Suprapubic skin (tissue), 4 donors: ENCODE measurements around the gene ARL2. TPM values are rescaled to one million over a fixed set of nuclear protein-coding genes. Genes with fewer than 3 reads are reported as not detected.
A peak's percentile ranks its signal among the peaks of the same experiment; 100 is the strongest.

Experiments
- DNase-seq, 2 donors: peaks; one replicate each; pipeline ENCODE4 v3.0.0-alpha.2; 2019; ENCODE audit warnings: low spot score in 2 of 2
- H3K27ac ChIP-seq: fragments of 200-600 bp; sonication (generic); one replicate; pipeline ENCODE4 v1.5.1; 2019
- H3K27me3 ChIP-seq: fragments of 200-600 bp; sonication (generic); one replicate; pipeline ENCODE4 v1.5.1; 2019
- H3K36me3 ChIP-seq: fragments of 200-600 bp; sonication (generic); one replicate; pipeline ENCODE4 v1.5.1; 2019
- H3K4me1 ChIP-seq: fragments of 200-600 bp; sonication (generic); one replicate; pipeline ENCODE4 v1.5.1; 2019
- H3K4me3 ChIP-seq: fragments of 200-600 bp; sonication (generic); one replicate; pipeline ENCODE4 v1.5.1; 2019; ENCODE audit warnings: mild to moderate bottlenecking
- H3K9me3 ChIP-seq: fragments of 200-600 bp; sonication (generic); one replicate; pipeline ENCODE4 v1.5.1; 2019
- EP300 ChIP-seq: sonication (generic); formaldehyde crosslinking; IDR thresholded peaks from one replicate; pipeline ENCODE4 v1.6.1; 2017; ENCODE audit warnings: antibody characterized with exemption
- POLR2A ChIP-seq, 2 donors: fragments of 450-650 bp; IDR thresholded peaks; one replicate each; pipeline ENCODE4 v1.6.1; 2017; ENCODE audit warnings: antibody characterized with exemption in 2 of 2, mild to moderate bottlenecking in 2 of 2, moderate library complexity in 2 of 2
- POLR2AphosphoS5 ChIP-seq, 3 donors: sonication (generic); formaldehyde crosslinking; IDR thresholded peaks; one replicate each; pipeline ENCODE4 v1.6.1; 2017; ENCODE audit warnings: antibody characterized with exemption in 3 of 3
- WGBS: methylation state at CpG from one replicate; pipeline ENCODE4 v1.1.5; 2018; 5-methylcytosine and 5-hydroxymethylcytosine counted together
- total RNA-seq, 4 donors: library from RNA; depleted of rRNA; stranded (reverse); fragments of >200 nt; gene quantifications; one replicate each; pipeline ENCODE4 v1.1.0, GENCODE V29; 2016
- TF ChIP-seq, protein P1 (sequence below), 2 donors: fragments of 200-600 bp in 1 of 2; fragments of 450-650 bp in 1 of 2; sonication (generic) in 1 of 2; IDR thresholded peaks; one replicate each; pipeline ENCODE4 v1.5.1; 2016 to 2019; ENCODE audit warnings: antibody characterized with exemption in 2 of 2, mild to moderate bottlenecking in 1 of 2, moderate library complexity in 1 of 2

ARL2 gene
- total RNA-seq, 4 donors from 2014 or later = 67.8 to 91.3 (median 87.8) TPM

DNA sequence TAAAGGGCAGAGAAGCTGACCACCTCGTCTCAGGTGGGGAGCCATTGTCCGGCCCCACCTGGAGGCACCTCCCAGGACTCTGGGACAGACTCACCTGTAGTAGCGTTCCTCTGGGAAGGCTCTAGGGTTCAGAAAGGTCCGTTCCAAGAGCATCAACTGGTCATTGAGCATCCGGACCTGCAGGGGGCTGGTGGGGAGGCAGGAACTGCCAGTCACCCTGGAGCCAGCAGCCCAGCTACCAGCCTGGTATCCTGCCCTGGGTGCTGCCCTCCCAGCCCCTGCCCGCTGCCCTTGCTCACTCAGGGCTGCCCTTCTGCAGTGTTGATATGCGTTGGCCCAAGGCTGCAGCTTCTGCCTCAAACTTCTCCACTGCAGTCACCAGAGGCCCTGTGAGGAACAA, 31.8 kb downstream of the ARL2 start:
- no peaks in the 10 kb centered on the region for H3K9me3 ChIP-seq
- no peak overlapping the region for H3K4me3 ChIP-seq
- WGBS = 93% methylated on average over 5 of the region's 7 CpGs
- no peak for DNase-seq
- no peak overlapping the region for H3K27ac ChIP-seq
- H3K4me1 ChIP-seq = peaks cover 40% of the 10 kb centered on the region
- no peaks in the 10 kb centered on the region for H3K27me3 ChIP-seq
- TF ChIP-seq EP300 (no peak), POLR2A (IDR thresholded peaks at IDR 0.05) (no peak), POLR2AphosphoS5 (IDR thresholded peaks at IDR 0.05) (no peak)
- TF ChIP-seq, protein P1, sequence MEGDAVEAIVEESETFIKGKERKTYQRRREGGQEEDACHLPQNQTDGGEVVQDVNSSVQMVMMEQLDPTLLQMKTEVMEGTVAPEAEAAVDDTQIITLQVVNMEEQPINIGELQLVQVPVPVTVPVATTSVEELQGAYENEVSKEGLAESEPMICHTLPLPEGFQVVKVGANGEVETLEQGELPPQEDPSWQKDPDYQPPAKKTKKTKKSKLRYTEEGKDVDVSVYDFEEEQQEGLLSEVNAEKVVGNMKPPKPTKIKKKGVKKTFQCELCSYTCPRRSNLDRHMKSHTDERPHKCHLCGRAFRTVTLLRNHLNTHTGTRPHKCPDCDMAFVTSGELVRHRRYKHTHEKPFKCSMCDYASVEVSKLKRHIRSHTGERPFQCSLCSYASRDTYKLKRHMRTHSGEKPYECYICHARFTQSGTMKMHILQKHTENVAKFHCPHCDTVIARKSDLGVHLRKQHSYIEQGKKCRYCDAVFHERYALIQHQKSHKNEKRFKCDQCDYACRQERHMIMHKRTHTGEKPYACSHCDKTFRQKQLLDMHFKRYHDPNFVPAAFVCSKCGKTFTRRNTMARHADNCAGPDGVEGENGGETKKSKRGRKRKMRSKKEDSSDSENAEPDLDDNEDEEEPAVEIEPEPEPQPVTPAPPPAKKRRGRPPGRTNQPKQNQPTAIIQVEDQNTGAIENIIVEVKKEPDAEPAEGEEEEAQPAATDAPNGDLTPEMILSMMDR (IDR thresholded peaks at IDR 0.05) = no peak
- H3K36me3 ChIP-seq = peaks cover 8% of the 10 kb centered on the region

- peak overlapping the region; percentile 59 for H3K4me3 ChIP-seq
- TF ChIP-seq, protein P1 (IDR thresholded peaks at IDR 0.05) = no peak
- TF ChIP-seq POLR2AphosphoS5 (IDR thresholded peaks at IDR 0.05) (no peak), POLR2A (IDR thresholded peaks at IDR 0.05) (no peak)
- no peak overlapping the region for H3K27ac ChIP-seq
- 16% methylated on average over 45 of the region's 56 CpGs for WGBS
- no peaks in the 10 kb centered on the region for H3K27me3 ChIP-seq
- DNase-seq = no peak
- peaks cover 26% of the 10 kb centered on the region for H3K4me1 ChIP-seq
- peaks cover 8% of the 10 kb centered on the region for H3K36me3 ChIP-seq
- no peaks in the 10 kb centered on the region for H3K9me3 ChIP-seq
Measured at GRCh38 chr11:65047581-65048422, 33.8 kb downstream of the ARL2 start.

DNA sequence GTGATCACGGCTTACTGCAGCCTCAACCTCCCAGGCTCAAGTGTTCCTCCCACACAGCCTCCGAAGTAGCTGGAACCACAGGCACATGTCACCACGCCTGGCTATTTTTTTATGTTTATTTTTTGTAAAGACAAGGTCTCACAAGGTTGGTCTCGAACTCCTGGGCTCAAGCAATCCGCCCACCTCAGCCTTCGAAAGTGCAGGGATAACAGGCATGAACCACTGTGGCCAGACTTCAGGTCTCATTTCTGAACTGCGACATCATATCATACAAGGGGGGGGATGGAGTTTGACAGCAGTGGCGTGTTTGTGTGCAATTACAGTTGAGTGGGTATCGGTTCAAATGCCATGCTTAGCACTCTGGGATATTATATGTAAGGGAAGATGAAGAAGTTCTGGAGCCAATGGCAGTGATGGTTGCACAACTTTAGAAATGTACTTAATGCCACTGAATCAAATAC, 37.5 kb downstream of the ARL2 start:
- TF ChIP-seq EP300 (no peak), POLR2A (IDR thresholded peaks at IDR 0.05) (no peak), POLR2AphosphoS5 (IDR thresholded peaks at IDR 0.05) (no peak)
- TF ChIP-seq, protein P1 (IDR thresholded peaks at IDR 0.05) = no peak
- H3K36me3 ChIP-seq = no peaks in the 10 kb centered on the region
- no peaks in the 10 kb centered on the region for H3K27me3 ChIP-seq
- H3K27ac ChIP-seq = no peak overlapping the region
- 88% methylated on average over 9 of the region's 9 CpGs for WGBS
- no peak for DNase-seq
- H3K4me3 ChIP-seq = no peak overlapping the region
- peaks cover 17% of the 10 kb centered on the region for H3K4me1 ChIP-seq
- H3K9me3 ChIP-seq = no peaks in the 10 kb centered on the region

DNA sequence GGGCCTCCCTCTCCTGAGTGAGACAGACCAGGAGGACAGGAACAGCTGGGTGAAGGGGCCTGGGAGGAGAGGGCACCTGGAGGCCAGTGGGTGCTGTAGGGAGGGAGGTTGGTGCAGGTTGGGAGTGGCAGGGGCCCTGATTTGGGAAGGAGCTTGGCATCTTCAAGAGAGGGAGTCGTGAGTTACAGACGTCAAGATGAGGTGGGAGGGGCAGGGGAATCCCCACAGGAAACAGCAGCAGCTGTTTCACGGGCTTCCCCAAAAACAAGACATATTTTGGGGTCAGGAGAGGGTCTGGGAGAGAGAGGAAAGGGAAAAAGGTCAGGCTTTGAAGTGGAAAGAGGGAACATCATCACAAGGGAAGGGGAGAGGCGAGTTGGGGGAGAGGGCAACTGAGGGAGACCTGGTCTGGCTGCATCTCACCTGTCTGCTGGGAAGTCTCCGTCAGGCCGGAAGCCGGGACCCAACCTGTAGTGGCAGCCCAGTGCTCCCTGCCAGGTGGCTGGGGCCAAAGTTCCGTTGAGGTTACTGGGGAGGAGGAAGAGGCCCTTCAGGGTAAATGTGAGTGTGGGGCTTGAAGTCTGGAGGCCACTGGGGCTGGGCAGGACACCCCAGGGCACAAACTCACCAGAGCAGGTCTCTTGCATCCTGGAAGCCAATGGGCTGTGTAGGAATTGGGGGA, 40.0 kb downstream of the ARL2 start:
- Histone ChIP-seq H3K4me1 (no peaks in the 10 kb centered on the region), H3K9me3 (no peaks in the 10 kb centered on the region), H3K4me3 (no peak overlapping the region), H3K27me3 (no peaks in the 10 kb centered on the region), H3K27ac (no peak overlapping the region), H3K36me3 (no peaks in the 10 kb centered on the region)
- no peak for DNase-seq
- 52% methylated on average over 8 of the region's 8 CpGs for WGBS
- TF ChIP-seq POLR2A (IDR thresholded peaks at IDR 0.05) = no peak
- TF ChIP-seq EP300 = no peak
- TF ChIP-seq POLR2AphosphoS5 (IDR thresholded peaks at IDR 0.05) = no peak
- TF ChIP-seq, protein P1 (IDR thresholded peaks at IDR 0.05) = no peak

DNA sequence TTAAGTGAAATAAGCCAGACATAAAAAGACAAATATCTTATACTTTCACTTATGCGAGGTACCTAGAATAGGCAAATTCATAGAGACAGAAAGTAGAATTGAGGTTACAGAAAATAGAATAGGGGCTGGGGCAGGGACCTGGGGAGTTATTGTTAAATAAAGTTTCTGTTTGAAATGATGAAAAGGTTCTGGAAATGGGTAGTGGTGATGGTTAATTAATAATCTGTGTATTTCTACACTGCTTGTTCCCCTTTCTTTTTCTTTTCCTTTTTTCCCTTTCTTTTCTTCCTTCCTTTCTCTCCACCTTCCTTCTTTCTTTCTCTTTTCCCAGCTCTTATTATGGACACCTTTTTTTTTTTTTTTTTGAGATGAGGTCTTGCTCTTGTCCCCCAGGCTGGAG, 41.6 kb downstream of the ARL2 start:
- Histone ChIP-seq H3K9me3 (no peaks in the 10 kb centered on the region), H3K27ac (no peak overlapping the region), H3K27me3 (no peaks in the 10 kb centered on the region), H3K4me1 (no peaks in the 10 kb centered on the region), H3K36me3 (no peaks in the 10 kb centered on the region), H3K4me3 (no peak overlapping the region)
- 84% methylated on average over 1 of the region's 1 CpG for WGBS
- TF ChIP-seq EP300 = no peak
- TF ChIP-seq POLR2A (IDR thresholded peaks at IDR 0.05) = no peak
- TF ChIP-seq POLR2AphosphoS5 (IDR thresholded peaks at IDR 0.05) = no peak
- TF ChIP-seq, protein P1 (IDR thresholded peaks at IDR 0.05) = no peak
- no peak for DNase-seq
